NT2/D1 (cell line): Measurements from ENCODE around the gene GFRA1.

Source experiments
- SUZ12 ChIP-seq: IDR thresholded peaks from 2 replicates; pipeline ENCODE4 v1.6.1; 2011; ENCODE audit not compliant: insufficient read length, insufficient read depth; ENCODE audit errors: extremely low read depth
- YY1 ChIP-seq: IDR thresholded peaks from 2 replicates; pipeline ENCODE4 v1.6.1; 2011; ENCODE audit not compliant: insufficient read length, insufficient read depth
- ZNF274 ChIP-seq: IDR thresholded peaks from 2 replicates; pipeline ENCODE4 v1.6.1; 2011; ENCODE audit warnings: mild to moderate bottlenecking, low read depth, low read length

GRCh38 chr10:116289652-116290051 lies 16.6 kb upstream of the GFRA1 start:
- TF ChIP-seq ZNF274 = no peak
- TF ChIP-seq YY1 = no peak
- no peak for TF ChIP-seq SUZ12
